Activated CD4-positive, alpha-beta T cell treated with anti-CD3 and anti-CD28 coated beads for 4 hours (primary cell): Measurements from ENCODE around the gene SMIM36.
"Not testable (repeated sequence)": the region's sequence is repeated elsewhere in the genome, so short reads cannot be mapped to it uniquely, and the experiment has no call there.

ENCODE experiments used
- DNase-seq, 2 donors: peaks; one replicate each; pipeline ENCODE4 v3.0.0-alpha.2; 2020

The SMIM36 gene

DNA sequence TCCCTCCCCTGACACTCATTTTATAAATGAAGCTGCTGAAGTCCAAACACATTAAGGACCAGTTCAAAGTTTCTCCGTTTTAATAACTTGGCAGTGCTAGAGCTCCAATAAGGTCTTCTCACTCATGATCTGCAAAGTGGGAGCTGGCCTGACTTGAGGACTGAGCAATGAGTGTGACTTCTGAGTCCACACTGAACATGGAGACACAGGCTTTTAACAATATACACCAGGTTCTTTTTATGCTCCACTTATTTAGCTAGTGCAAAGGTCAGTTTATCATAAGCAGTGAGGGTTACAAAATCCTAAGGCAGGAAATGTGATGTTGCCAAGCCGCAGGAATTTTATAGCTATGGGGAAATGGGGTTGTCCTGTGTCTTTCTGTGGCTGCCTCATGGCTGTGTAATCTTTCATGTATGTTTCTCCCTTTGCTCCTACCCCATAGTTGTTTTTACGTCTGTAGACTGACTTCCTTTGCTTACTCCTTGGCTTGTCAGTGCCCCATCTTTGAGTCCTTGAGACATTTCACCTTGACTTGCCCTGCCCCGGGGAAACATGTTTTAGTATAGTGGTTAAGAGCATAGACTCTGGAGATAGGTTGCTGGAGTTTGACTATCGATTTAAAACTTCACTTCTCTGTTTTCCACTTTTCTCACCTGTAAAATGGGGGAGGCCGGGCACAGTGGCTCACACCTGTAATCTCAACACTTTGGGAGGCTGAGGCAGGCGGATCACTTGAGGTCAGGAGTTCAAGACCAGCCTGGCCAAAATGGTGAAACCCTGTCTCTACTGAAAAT is 77.4 kb downstream of the SMIM36 start:
- no peak for DNase-seq

DNA sequence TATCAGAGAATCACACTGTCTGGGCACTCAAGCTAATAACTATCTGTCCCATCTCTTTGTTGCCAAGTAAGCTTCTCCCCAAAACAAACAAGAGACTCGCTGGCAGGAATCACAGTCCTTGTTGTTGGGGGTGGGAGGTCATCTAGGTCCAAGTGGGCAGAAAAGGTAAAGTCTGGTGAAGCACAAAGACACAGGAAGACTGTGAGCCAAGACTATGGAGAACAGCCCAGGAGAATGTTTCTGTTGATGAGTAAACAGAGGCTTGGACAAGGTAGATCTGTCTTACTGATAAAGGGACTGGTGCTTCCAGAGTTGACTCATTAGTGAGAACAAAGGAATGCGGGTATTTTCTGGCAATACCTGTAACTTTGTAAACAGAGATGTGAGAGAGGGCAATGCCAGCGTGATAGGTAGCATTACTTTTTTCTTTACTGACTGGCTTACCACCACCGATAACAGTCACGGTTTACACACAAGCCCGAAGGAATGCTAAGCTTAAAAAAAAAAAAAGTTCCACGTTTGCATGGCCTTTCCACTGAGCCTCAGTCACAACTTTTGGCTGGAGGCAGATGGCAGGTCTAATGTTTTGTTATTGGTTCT is 78.1 kb downstream of the SMIM36 start:
- no peak for DNase-seq

DNA sequence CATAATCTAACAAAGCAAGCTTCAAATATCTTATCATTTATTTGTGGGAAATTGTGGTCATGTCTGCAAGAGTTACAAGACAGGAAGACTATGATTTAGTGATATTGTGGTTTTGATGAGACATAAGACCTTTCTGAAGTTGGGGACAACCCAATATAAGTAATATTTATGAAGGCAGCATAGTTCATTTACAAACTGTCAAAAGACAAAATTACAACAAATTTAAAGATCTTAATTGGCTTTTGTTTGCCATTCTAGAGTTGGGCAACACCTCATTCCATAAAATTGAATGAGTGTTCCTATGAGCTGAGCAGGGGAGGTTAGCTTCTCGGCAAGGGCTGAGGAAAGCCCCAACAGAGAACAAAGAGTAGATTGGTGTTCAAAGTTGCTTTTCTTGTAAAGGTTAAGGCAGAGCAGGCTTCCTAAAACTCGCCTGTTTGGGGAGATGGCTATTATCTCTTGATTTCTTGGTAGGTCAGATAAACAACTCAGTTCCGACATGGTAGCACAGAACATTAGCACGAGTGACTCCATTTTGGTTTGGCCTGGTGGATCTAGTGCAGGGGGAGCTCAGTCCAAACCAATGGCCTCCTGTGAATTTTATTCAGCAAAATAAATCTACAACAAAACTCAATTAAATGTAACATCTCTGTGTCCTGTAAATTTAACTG is 78.8 kb downstream of the SMIM36 start:
- DNase-seq = no peak

DNA sequence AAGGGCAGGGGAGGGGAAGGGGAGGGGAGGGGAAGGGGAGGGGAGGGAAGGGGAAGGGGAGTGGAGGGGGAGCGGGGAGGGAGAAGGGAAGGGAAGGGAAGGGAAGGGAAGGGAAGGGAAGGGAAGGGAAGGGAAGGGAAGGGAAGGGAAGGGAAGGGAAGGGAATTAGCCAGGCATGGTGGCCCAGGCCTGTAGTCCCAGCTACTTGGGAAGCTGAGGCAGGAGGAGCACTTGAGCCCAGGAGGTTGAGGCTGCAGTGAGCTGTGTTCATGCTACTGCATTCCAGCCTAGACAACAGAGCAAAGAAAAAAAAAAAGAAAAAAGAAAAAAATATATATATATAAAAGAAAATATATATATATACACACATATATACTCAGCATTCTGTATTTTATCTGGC is 79.3 kb downstream of the SMIM36 start:
- DNase-seq = not testable (repeated sequence)

DNA sequence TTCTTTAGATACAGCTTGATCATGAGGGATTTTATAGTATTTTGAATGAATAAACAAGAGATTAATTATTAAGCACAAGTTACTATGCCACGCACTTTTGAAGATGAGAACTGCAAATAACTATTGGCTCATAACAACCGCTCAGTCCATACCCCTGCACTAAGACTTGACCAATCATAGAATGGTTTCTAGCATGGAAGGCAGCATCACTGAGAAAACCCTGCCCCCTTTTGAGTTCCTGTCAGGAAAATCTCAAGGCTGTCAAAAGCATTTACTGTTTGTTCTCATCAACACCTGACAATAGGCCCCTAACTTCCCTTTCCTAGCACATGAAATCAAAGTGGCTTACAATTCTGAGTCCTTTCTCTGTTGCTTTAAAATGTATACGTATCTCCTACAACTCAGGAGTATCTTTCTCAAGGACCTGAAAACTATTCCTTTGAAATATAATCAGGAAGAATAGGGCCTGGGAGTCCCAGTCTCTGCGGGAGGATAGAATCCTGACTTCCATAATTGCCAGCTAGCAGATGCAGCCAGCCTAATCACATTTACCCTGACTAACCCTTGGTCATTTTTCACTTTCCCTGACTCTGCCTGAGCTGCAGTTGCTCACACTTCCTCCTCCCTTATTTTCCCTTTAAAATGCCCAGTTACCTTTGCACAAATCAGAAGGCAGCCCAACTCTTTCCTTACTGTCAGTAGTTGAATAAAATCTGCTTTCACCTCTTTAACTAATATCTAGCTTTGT is 80.5 kb downstream of the SMIM36 start:
- no peak for DNase-seq

DNA sequence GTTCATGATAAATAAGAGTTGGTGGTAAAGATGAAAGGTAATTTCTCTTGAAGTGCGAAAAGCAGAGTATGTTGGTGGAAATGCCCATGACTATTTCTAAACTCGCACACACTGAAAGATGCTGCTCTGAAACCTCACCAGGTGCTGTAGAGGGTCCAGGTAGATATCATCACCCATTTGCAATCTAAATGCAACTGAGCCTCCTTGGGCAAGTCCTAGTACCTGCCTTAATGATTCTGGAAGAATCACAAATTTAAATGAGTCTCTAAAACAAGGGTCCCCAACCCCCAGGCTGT is 83.7 kb downstream of the SMIM36 start:
- no peak for DNase-seq

DNA sequence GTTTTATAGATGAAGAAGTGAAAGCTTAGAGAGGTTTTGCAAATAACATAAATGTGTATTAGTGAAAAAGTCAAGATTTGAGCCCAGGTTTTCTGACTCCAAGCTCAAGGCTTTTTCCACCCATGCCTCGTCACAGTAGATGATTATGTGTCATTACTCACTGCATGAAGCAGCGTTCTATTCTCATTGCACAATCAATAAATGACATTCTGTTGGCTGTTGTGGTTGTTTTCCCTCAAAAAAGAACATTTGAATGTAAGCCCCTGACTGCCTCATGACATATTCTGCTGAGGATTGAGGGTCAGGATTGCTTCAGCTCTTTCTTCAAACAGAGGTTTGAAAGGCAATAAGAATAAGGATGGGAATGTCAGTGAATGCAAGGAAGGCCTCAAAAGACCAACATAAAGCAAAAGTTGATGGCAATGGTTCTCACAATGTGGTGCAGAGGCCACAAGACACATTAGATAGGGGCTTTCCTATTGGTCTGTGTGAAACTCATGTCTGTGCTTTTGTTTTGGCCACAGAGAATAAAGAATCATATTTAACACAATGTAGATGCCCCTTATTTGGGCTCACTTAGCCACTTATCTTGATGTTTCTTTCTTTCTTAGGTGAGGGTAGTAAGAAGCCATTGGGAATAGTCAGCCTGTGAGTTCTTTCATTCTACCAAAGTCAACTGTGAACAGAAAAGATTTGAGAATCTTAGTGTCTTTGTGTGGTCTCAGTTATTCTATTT is 84.2 kb downstream of the SMIM36 start:
- DNase-seq = no peak

DNA sequence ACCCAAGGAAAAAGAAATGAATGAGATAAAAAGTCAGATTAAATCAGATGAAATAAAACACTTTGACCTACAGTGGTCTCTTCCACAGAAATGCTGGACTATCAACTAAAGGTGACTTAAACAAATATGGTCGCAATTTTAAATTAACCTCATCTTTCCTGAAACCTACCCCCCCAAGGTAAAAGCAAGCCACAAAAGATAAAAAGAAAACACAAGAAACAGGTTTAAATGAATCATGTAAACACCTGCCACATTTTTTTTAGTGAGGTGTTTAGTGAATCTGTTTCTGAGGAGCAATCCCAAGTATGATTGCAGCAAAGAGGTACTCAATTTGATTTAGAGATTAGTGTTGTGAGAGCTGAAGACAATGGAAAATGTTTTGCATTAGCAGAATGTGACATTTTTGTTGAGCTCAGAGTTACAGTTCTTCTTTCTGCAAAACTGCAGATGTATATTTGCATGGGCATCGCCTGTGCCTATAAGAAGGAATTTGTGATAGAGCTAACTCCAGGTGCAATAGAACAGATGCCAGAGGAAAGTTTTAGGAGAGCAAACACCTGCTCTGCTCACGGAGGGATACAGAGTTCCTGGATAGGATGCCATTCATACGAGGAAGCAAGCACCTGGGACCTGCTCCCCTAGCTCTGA is 86.2 kb downstream of the SMIM36 start:
- DNase-seq = no peak

DNA sequence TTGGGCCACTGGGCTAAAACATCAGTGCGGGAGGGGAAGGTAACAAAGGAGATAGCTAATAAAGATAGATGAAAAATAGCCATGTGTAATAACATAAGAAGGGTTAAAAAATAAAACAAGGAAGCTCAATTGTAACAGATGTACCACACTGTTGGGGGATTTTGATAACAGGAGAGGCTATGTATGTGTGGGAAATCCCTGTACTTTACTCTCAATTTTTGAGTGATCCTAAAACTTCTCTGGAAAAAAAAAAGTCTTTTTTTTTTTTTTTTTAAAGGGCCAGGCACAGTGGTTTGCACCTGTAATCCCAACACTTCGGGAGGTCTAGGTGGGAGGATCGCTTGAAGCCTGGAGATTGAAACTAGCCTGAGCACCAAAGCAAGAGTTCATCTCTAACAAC is 87.7 kb downstream of the SMIM36 start:
- DNase-seq = no peak

DNA sequence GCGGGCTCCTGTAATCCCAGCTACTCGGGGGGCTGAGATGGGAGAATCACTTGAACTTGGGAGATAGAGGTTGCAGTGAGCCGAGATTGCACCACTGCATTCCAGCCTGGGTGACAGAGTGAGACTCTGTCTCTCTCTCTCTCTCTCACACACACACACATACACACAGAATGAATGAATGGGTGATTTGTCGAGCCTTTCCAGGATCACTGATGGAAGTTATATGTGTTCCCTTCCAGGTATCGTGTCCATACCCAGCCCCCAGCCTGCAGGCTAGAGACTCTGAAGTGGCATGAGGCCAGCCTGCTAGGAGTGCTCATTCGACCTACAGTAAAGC is 88.5 kb downstream of the SMIM36 start:
- DNase-seq = not testable (repeated sequence)

DNA sequence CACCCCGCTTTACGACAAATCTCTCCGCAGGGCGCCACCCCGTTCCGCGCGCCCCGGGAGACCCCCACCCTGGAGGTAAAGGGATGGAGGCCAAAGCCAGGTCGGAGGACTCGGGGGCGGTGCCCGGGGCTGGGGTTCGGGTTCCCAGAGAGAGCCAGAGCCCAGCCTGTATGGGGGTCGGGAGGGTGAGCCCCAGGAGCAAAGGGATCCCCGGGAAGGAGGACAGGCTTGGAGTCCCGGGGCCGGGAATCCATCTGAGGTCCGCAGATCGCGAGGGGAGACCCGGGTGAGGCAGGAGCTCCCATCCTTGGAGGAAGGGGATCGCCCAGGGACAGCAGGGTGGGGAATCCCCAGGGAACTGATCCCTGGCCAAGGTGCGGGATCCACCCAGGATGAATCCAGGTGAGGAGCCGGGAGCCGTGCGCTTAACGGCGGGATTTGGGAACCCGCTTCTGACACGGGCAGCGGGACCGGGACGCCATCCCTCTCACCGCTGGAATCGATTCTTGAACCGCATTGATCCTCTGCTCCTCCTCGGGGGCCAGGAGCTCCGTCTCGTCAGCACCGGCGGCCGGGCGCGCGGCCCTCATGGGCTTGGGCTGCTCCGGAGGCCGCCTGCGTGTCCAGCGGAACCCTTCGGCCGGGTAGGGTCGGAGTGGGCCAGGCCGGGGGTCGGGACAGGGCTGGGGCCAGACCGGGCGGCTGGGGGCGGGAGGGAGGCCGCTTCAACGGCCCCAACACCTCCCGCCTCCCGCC is 89.9 kb downstream of the SMIM36 start, which contains the start of gene MMD:
MMD (minus strand) TSS at position 657 of the 756 bp plus-strand sequence; CDS start at position 517, 140 bp downstream.
- peak in 1 of 2 donors; percentile 16 for DNase-seq

DNA sequence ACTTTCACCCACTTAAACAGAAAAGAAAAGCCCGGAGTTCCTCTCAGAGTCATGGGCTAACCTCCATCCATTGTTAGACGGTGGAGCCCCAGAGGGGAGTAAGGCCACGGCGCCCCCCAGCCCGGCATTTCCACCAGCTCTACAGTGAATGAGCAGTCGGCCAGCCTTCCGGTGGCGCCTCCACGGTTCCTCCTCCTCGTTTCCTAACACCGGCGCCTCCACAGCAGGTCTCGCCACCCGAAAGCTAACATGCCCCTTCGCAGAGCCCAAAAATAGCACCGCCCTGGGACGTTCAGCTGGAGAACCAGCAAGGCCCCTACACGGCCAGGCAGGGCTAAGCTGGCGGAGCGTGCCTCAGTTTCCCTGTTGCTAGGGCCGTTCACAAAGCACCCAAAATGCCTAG is 90.5 kb downstream of the SMIM36 start:
- DNase-seq = peak; percentile 30 to 41

DNA sequence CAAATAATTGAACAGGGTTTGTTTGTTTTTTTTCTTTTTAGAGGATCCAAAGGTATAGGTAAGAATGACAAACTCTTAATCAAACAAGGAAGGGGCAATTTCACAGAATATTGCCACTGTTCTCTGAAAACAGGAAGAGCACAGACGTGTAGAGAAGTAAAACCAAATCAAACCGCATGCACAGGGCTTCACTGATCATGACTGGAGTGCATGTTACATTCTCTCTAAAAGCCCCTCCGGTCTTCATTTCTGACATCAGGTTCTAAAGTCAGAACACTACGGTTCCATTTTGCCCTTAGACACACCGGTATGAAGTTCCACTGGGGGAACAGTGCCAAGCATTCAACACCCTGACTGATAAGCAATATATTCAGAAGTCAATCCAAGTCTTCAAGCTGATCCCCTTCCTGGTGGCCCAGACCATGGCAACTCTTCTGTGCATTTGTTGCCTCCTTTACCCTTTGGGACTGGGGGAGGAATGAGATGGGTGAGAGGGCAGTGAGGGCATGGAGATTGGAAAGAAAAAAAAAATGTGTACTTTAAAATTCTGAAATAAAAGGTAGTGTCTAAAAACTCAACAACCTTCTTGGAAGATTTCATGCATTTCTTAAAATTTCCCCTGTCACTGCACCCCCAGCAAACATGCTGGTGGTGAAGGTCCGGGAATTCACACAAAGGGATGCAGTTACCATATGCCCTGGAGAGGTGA is 91.0 kb downstream of the SMIM36 start:
- DNase-seq = peak; percentile 19 to 37

DNA sequence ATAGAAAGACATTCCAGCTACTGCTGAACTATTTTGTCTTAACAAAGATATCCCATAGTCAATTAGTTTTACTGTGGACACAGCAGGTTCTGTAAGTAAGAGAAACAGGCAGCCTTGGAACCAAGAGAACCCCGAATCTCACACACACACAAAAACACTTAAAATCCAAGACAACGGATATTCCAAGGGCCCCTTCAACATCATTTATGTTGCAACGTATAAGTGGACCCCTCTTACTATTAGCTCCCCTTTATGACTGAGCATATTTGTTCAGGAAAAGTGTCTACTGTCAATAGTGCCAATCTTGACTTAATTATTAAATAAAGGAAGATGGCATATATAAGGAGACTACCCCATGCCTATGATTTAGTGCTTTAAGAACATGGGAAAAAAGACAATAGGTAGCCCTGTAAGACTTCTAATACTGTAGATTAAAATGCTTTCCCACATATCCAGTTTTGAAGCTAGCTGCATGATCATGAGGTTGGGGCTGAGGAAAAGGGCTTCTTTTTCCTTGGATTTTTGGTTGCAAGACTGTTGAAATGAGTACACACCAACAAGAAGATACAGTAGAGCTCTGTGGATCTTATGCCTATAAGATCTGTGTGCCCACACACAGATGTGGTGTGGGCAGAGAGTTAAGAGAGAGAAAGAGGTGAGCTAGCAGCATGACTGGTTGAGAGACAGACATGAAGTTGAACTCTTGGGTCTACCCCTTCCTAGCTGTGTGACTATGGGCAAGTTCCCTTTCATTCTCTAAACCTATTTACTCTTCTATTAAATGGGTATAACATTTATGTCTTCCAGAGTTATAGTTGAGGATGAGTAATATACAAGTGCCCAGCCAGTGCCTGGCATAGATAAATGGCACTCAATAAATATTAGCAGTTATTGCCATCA is 92.6 kb downstream of the SMIM36 start:
- no peak for DNase-seq

DNA sequence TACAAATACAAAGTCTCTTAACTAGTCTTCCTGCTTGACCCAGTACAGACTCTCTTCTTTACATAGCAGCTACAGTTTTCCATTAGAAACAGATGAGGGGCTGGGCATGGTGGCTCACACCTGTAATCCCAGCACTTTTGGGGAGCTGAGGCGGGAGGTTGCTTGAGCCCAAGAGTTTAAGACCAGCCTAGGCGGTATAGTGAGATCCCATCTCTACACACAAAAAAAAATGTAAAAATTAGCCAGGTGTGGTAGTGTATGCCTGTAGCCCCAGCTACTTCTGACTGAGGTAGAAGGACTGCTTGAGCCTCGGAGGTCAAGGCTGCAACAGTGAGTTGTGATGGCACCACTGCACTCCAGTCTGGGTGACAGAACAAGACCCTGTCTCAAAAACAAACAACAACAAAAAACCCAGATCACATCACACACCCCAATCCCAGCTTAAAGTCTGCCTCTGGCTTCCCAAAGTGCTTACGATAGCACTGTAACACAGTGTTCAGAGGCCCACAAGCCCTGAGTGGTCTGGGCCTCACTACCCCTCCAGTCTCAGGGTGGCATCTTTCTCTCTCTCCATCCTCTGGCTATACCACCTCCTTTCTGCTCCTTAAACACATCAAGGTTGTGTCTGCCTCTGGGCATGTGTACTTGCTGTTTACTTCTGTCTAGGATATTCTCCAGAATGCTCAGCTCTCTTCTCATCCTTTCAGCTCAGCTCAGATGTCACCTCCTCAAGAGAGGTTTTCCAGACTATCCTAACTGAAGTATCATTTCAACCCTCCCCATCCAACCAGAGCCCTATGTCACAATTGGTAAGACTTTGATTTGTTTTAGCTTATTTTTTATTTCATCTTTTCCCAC is 93.6 kb downstream of the SMIM36 start:
- no peak for DNase-seq

DNA sequence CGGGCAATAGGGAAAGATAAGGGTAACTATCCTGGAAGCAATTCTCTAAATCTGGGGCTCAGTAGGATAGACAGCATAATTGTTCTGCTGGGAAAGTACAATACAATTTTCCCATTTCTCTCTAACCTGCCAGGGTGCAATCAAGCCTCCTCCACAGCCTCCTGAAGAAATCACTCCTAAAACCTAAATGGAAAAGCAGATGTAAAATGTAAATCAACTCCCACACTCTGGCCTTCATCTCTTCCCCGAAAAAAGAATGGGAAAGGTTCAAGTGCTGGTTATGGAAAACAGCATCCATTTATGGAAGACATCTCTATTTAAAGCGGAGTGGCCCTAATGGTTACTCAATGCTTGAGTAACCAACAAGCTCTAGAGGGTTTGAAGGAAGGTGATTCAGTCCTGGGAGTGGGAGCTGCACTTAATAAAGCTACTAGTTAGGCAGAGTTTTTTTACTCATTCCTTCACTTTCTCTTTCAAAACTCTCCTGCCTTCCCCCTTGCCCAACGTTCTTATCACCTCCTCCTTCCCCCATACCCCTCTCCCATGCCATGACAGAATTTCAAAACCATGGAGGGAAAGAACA is 94.7 kb downstream of the SMIM36 start:
- DNase-seq = no peak

DNA sequence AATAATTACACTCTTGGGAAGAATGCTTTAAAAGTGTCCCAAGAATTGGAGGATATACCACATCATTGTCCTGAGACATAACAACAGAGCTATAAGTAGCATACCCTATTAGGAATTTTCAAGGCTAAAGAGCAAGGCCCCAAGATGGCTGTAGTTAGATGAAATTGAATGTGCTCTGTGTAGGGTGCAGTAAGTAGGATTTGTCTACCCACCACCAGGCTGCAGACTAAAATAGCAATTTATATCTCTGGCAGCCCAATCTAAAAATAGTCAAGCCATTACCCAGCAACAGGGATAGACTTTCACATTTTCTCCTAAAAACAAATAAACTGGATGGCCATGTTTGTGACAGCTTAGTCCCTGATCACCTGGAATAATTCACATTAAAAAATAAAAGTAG is 95.3 kb downstream of the SMIM36 start:
- no peak for DNase-seq

DNA sequence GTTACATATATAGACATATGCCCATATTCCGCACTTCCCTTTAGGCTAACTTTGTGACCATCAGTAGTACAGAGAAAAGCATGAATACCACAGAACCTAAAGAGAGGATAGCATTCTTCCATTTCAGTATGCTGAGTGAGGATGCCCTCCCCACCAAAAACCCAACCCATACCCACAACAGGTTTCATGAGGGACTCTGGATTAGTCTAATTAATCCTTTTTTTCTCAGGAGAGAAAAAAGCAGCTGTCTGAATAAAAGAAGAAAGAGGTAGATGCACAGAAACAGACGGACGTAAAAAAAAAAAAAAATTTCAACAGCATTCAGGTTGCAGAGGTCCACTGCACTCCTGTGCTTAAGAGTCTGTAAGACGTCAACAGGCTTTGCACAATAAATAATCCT is 96.3 kb downstream of the SMIM36 start:
- no peak for DNase-seq
